HepG2 (cell line): ENCODE results near the gene RTCA.

Source experiments
- ELF1 ChIP-seq: sonication (generic); formaldehyde crosslinking; IDR thresholded peaks from 2 replicates; pipeline ENCODE4 v1.4.0; 2020; ENCODE audit warnings: missing genetic modification reagents
- EP300 ChIP-seq, 3 experiments: sonication (generic) in 1 of 3; formaldehyde crosslinking in 1 of 3; IDR thresholded peaks; 2 replicates each; pipeline versions ENCODE4 v1.5.1 to v1.6.1; 2011 to 2020; ENCODE audit warnings: low read depth in 2 of 3, low read length in 2 of 3, borderline replicate concordance in 1 of 3, improper control_type of control experiment in 1 of 3, mild to moderate bottlenecking in 1 of 3, missing genetic modification reagents in 1 of 3, moderate library complexity in 1 of 3
- EZH2 ChIP-seq: conservative IDR thresholded peaks from 2 replicates; pipeline ENCODE4 v1.6.1; 2012; ENCODE audit warnings: mild to moderate bottlenecking, low read depth, low read length, moderate library complexity
- HDAC2 ChIP-seq: sonication (generic); formaldehyde crosslinking; IDR thresholded peaks from 2 replicates; pipeline ENCODE4 v1.4.0; 2020; ENCODE audit warnings: missing genetic modification reagents
- POLR2A ChIP-seq, 2 experiments: IDR thresholded peaks; 2 replicates each; pipeline ENCODE4 v1.6.1; 2011; ENCODE audit warnings: low read depth in 2 of 2, low read length in 2 of 2, mild to moderate bottlenecking in 1 of 2, moderate library complexity in 1 of 2; ENCODE audit not compliant: insufficient read depth in 1 of 2
- SMAD9 ChIP-seq: sonication (generic); formaldehyde crosslinking; IDR thresholded peaks from 2 replicates; pipeline ENCODE4 v1.5.1; 2020; ENCODE audit warnings: mild to moderate bottlenecking, missing genetic modification reagents
- ZMYM3 ChIP-seq: sonication (generic); formaldehyde crosslinking; IDR thresholded peaks from 2 replicates; pipeline ENCODE4 v1.5.1; 2020; ENCODE audit warnings: mild to moderate bottlenecking, missing genetic modification reagents
- ZNF572 ChIP-seq: sonication (generic); formaldehyde crosslinking; IDR thresholded peaks from 2 replicates; pipeline ENCODE4 v1.5.1; 2020; ENCODE audit warnings: mild to moderate bottlenecking, missing genetic modification reagents
- ZZZ3 ChIP-seq: sonication (generic); formaldehyde crosslinking; IDR thresholded peaks from 2 replicates; pipeline ENCODE4 v1.4.0; 2020; ENCODE audit warnings: missing genetic modification reagents, mild to moderate bottlenecking, borderline replicate concordance
- TF ChIP-seq, protein P1 (sequence below): sonication (generic); formaldehyde crosslinking; conservative IDR thresholded peaks from 2 replicates; pipeline ENCODE4 v1.4.0; 2020; ENCODE audit warnings: missing genetic modification reagents
- TF ChIP-seq, protein P2 (sequence below): sonication (generic); formaldehyde crosslinking; IDR thresholded peaks from 2 replicates; pipeline ENCODE4 v1.8.1; 2022; ENCODE audit warnings: mild to moderate bottlenecking, missing genetic modification reagents
- TF ChIP-seq, protein P3 (sequence below): sonication (generic); formaldehyde crosslinking; IDR thresholded peaks from 2 replicates; pipeline ENCODE4 v1.4.0; 2020; ENCODE audit warnings: missing genetic modification reagents, borderline replicate concordance

DNA sequence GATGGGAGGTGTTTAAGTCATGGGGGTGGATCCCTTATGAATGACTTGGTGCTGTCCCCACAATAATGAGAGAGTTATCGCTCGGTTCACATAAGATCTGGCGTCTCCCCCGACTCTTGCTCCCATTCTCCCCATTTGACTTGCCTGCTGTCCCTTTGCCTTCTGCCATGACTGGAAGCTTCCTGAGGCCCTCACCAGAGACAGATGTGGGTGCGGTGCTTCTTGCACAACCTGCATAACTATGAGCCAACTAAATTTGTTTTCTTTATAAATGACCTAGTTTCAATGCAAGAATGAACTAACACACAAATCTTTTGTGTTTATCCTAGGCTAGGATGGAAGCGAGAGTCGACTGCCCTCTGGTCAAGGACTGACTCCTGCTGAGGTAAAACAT is 55.1 kb downstream of the RTCA start:
- TF ChIP-seq ZMYM3 (CRISPR knock-in tag) (no peak), POLR2A (IDR thresholded peaks at IDR 0.05; ENCODE audit: insufficient read depth in 1 of 2, low read depth in 2 of 2, low read length in 2 of 2) (no peak), EP300 (IDR thresholded peaks at IDR 0.05; ENCODE audit: low read depth in 2 of 2, low read length in 2 of 2) (no peak), EP300 (CRISPR knock-in tag; IDR thresholded peaks at IDR 0.05; ENCODE audit: borderline replicate concordance) (no peak), ELF1 (CRISPR knock-in tag) (no peak), ZNF572 (CRISPR knock-in tag) (no peak), SMAD9 (no peak), ZZZ3 (CRISPR knock-in tag) (no peak), HDAC2 (no peak), EZH2 (no peak)
- TF ChIP-seq, protein P1, sequence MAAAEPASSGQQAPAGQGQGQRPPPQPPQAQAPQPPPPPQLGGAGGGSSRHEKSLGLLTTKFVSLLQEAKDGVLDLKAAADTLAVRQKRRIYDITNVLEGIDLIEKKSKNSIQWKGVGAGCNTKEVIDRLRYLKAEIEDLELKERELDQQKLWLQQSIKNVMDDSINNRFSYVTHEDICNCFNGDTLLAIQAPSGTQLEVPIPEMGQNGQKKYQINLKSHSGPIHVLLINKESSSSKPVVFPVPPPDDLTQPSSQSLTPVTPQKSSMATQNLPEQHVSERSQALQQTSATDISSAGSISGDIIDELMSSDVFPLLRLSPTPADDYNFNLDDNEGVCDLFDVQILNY, result no peak
- TF ChIP-seq, protein P2, sequence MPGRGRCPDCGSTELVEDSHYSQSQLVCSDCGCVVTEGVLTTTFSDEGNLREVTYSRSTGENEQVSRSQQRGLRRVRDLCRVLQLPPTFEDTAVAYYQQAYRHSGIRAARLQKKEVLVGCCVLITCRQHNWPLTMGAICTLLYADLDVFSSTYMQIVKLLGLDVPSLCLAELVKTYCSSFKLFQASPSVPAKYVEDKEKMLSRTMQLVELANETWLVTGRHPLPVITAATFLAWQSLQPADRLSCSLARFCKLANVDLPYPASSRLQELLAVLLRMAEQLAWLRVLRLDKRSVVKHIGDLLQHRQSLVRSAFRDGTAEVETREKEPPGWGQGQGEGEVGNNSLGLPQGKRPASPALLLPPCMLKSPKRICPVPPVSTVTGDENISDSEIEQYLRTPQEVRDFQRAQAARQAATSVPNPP (CRISPR knock-in tag), result no peak
- TF ChIP-seq, protein P3, sequence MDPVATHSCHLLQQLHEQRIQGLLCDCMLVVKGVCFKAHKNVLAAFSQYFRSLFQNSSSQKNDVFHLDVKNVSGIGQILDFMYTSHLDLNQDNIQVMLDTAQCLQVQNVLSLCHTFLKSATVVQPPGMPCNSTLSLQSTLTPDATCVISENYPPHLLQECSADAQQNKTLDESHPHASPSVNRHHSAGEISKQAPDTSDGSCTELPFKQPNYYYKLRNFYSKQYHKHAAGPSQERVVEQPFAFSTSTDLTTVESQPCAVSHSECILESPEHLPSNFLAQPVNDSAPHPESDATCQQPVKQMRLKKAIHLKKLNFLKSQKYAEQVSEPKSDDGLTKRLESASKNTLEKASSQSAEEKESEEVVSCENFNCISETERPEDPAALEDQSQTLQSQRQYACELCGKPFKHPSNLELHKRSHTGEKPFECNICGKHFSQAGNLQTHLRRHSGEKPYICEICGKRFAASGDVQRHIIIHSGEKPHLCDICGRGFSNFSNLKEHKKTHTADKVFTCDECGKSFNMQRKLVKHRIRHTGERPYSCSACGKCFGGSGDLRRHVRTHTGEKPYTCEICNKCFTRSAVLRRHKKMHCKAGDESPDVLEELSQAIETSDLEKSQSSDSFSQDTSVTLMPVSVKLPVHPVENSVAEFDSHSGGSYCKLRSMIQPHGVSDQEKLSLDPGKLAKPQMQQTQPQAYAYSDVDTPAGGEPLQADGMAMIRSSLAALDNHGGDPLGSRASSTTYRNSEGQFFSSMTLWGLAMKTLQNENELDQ (CRISPR knock-in tag), result no peak
